ENCODE measurements around the gene KRT26. TPM values are rescaled to one million over a fixed set of nuclear protein-coding genes. Genes with fewer than 3 reads are reported as not detected.

The KRT26 gene
- total and polyA plus RNA-seq, 2 of the 8 experiments (the other 6 are each of a cell fraction or from before 2014, with no cell fraction given): not detected

DNA sequence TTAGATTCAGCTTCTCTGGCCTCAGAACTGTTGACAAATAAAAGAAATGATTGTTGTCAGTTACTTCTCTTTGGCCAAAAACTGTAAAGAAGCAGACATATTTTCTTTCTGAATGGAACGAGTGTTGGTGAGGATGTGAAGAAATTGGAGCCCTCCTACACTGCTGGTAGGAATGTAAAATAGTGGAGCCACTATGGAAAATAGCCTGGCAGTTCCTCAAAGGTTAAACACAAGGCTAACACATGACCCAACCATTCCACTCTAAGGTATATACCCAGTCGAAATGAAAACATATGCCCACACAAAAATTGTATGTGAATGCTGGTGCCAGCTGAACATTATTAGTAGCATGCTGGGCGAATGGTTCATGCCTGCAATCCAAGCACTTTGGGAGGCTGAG lies 54.2 kb downstream of the KRT26 start:
- no peak overlapping the region for H3K14ac ChIP-seq (ENCODE audit: insufficient read length)
- no peak overlapping the region for H3K9ac ChIP-seq (replicated peaks in 1 of 4; ENCODE audit: extremely low read depth in 1 of 4, low read depth in 3 of 4, low read length in 3 of 4)
- no peak overlapping the region for H2BK15ac ChIP-seq (ENCODE audit: low read length)
- no peaks in the 10 kb centered on the region for H3K79me2 ChIP-seq (ENCODE audit: control insufficient read depth in 1 of 2, insufficient read depth in 2 of 2, low read length in 2 of 2)
- H2AFZ ChIP-seq (ENCODE audit: low read length): no peak overlapping the region
- TF ChIP-seq, protein P1, sequence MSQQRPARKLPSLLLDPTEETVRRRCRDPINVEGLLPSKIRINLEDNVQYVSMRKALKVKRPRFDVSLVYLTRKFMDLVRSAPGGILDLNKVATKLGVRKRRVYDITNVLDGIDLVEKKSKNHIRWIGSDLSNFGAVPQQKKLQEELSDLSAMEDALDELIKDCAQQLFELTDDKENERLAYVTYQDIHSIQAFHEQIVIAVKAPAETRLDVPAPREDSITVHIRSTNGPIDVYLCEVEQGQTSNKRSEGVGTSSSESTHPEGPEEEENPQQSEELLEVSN (IDR thresholded peaks at IDR 0.05): no peak
- TF ChIP-seq CBX5 (IDR thresholded peaks at IDR 0.05; ENCODE audit: low read depth, low read length) (no peak), EGR1 (IDR thresholded peaks at IDR 0.05; ENCODE audit: borderline replicate concordance, low read depth, low read length) (no peak)
- H3K4ac ChIP-seq (replicated peaks; ENCODE audit: insufficient read length, low read depth, low read length): no peak overlapping the region
- H2BK12ac ChIP-seq (ENCODE audit: low read depth, low read length): no peak overlapping the region
- H4K8ac ChIP-seq (ENCODE audit: extremely low read depth, insufficient read depth, low read length): no peak overlapping the region
- H3K9me3 ChIP-seq (ENCODE audit: insufficient read depth in 2 of 2, low read depth in 1 of 2, low read length in 1 of 2): no peaks in the 10 kb centered on the region; a peak in 1 of 4 replicates
- no peaks in the 10 kb centered on the region for H3K4me1 ChIP-seq (replicated peaks in 1 of 4; ENCODE audit: control insufficient read depth in 3 of 4, insufficient read depth in 4 of 4, low read length in 3 of 4)
- CTCF ChIA-PET (ENCODE audit: partially characterized antibody): interaction anchor here (0.7 to 1.5 kb wide), 3 partner anchors 10 to 88 kb away, joined by 3 to 4 read pairs (median 3); no protein-coding TSS in a partner anchor
- no peak overlapping the region for H2BK20ac ChIP-seq (ENCODE audit: low read length)
- H3K79me1 ChIP-seq (ENCODE audit: low read depth, low read length): no peaks in the 10 kb centered on the region
- DNase-seq (ENCODE audit: low read depth in 1 of 2, low spot score in 2 of 2) (no peak), FAIRE-seq (no peak)
- H3K23me2 ChIP-seq (ENCODE audit: low read depth, low read length): no peaks in the 10 kb centered on the region
- no peaks in the 10 kb centered on the region for H3K36me3 ChIP-seq (ENCODE audit: control insufficient read depth in 2 of 4, insufficient read depth in 4 of 4, low read length in 3 of 4)
- H4K91ac ChIP-seq (replicated peaks; ENCODE audit: insufficient read length, low read length): no peak overlapping the region
- no peak overlapping the region for H4K5ac ChIP-seq (ENCODE audit: insufficient read length, low read depth, low read length)
- H2AK5ac ChIP-seq (ENCODE audit: low read depth, low read length): no peak overlapping the region
- H2BK5ac ChIP-seq (ENCODE audit: low read depth, low read length): no peak overlapping the region
- no peak overlapping the region for H3K56ac ChIP-seq (replicated peaks; ENCODE audit: insufficient read length, low read depth, low read length)
- H2BK120ac ChIP-seq (replicated peaks; ENCODE audit: low read depth, low read length): no peak overlapping the region
- no peak overlapping the region for H3K4me3 ChIP-seq (ENCODE audit: extremely low read depth in 1 of 4, insufficient read depth in 2 of 4, low read depth in 3 of 4, low read length in 4 of 4)
- H3K4me2 ChIP-seq (ENCODE audit: insufficient read depth in 1 of 2, low read depth in 2 of 2, low read length in 2 of 2): no peak overlapping the region
- POLR2A ChIA-PET (ENCODE audit: partially characterized antibody): no interaction called here
- 83% methylated on average over 3 of the region's 3 CpGs; no CpG with 5 or more reads in 1 of the 2 experiments for WGBS, 2 experiments (ENCODE audit: extremely low coverage in 1 of 2, insufficient coverage in 1 of 2, insufficient read length in 1 of 2, insufficient replicate concordance in 2 of 2, low coverage in 1 of 2, low lambda C conversion rate in 2 of 2, missing lambda C conversion rate in 1 of 2)
- no peak overlapping the region for H3K23ac ChIP-seq (ENCODE audit: insufficient read length)
- H3K18ac ChIP-seq (ENCODE audit: extremely low read depth, low read length): no peak overlapping the region
- H3K27ac ChIP-seq (ENCODE audit: low read depth, low read length): no peak overlapping the region
- H4K20me1 ChIP-seq (replicated peaks in 1 of 2; ENCODE audit: control insufficient read depth in 1 of 2, insufficient read depth in 2 of 2, low read length in 2 of 2): no peaks in the 10 kb centered on the region
- no peaks in the 10 kb centered on the region for H3K27me3 ChIP-seq (replicated peaks in 1 of 4; ENCODE audit: control insufficient read depth in 3 of 4, extremely low read depth in 1 of 4, insufficient read depth in 3 of 4, low read length in 3 of 4)

Other genes starting within 250 kb of the KRT26 start
- gene CCR7, start 206.7 kb downstream of the KRT26 start, total RNA-seq (2021; fragmentation: NEBNext Ultra II Directional; extraction: Animal tissue kit (Norgen Biotek cat#: 25700)): 0.17 TPM in 1 of 2 replicates, not detected in the other
- 0.12 and 0.28 TPM in 2 replicates for gene CCR7, start 206.7 kb downstream of the KRT26 start, polyA plus RNA-seq (2011; rRNA removed)
- 131 and 142 TPM in 2 replicates for gene SMARCE1, start 124.4 kb downstream of the KRT26 start, total RNA-seq (2021; fragmentation: NEBNext Ultra II Directional; extraction: Animal tissue kit (Norgen Biotek cat#: 25700))
- 20.2 and 30.7 TPM in 2 replicates for gene SMARCE1, start 124.4 kb downstream of the KRT26 start, polyA plus RNA-seq (2011; rRNA removed)
- 0.61 and 0.75 TPM in 2 replicates for gene KRT222, start 107.0 kb downstream of the KRT26 start, total RNA-seq (2021; fragmentation: NEBNext Ultra II Directional; extraction: Animal tissue kit (Norgen Biotek cat#: 25700))
- 0.08 and 0.09 TPM in 2 replicates for gene KRT222, start 107.0 kb downstream of the KRT26 start, polyA plus RNA-seq (2011; rRNA removed)
- not detected in 2 replicates for gene KRT24, start 68.4 kb downstream of the KRT26 start, total RNA-seq (2021; fragmentation: NEBNext Ultra II Directional; extraction: Animal tissue kit (Norgen Biotek cat#: 25700))
- gene KRT24, start 68.4 kb downstream of the KRT26 start, polyA plus RNA-seq (2011; rRNA removed): not detected in 2 replicates
- not detected in 2 replicates for gene KRT25, start 16.9 kb downstream of the KRT26 start, total RNA-seq (2021; fragmentation: NEBNext Ultra II Directional; extraction: Animal tissue kit (Norgen Biotek cat#: 25700))
- not detected in 2 replicates for gene KRT25, start 16.9 kb downstream of the KRT26 start, polyA plus RNA-seq (2011; rRNA removed)
- gene KRT27, start 10.3 kb upstream of the KRT26 start, total RNA-seq (2021; fragmentation: NEBNext Ultra II Directional; extraction: Animal tissue kit (Norgen Biotek cat#: 25700)): not detected in 2 replicates
- gene KRT27, start 10.3 kb upstream of the KRT26 start, polyA plus RNA-seq (2011; rRNA removed): not detected in 2 replicates
- not detected in 2 replicates for gene KRT28, start 27.8 kb upstream of the KRT26 start, total RNA-seq (2021; fragmentation: NEBNext Ultra II Directional; extraction: Animal tissue kit (Norgen Biotek cat#: 25700))
- not detected in 2 replicates for gene KRT28, start 27.8 kb upstream of the KRT26 start, polyA plus RNA-seq (2011; rRNA removed)
- gene KRT10, start 50.4 kb upstream of the KRT26 start, total RNA-seq (2021; fragmentation: NEBNext Ultra II Directional; extraction: Animal tissue kit (Norgen Biotek cat#: 25700)): 31.3 and 39.4 TPM in 2 replicates
- 2.4 and 3.5 TPM in 2 replicates for gene KRT10, start 50.4 kb upstream of the KRT26 start, polyA plus RNA-seq (2011; rRNA removed)
- not detected in 2 replicates for gene KRT12, start 95.0 kb upstream of the KRT26 start, total RNA-seq (2021; fragmentation: NEBNext Ultra II Directional; extraction: Animal tissue kit (Norgen Biotek cat#: 25700))
- 0.03 TPM in 1 of 2 replicates, not detected in the other for gene KRT12, start 95.0 kb upstream of the KRT26 start, polyA plus RNA-seq (2011; rRNA removed)
- not detected in 2 replicates for gene KRT20, start 113.0 kb upstream of the KRT26 start, total RNA-seq (2021; fragmentation: NEBNext Ultra II Directional; extraction: Animal tissue kit (Norgen Biotek cat#: 25700))
- gene KRT20, start 113.0 kb upstream of the KRT26 start, polyA plus RNA-seq (2011; rRNA removed): not detected in 2 replicates
- not detected in 2 replicates for gene KRT23, start 165.4 kb upstream of the KRT26 start, total RNA-seq (2021; fragmentation: NEBNext Ultra II Directional; extraction: Animal tissue kit (Norgen Biotek cat#: 25700))
- gene KRT23, start 165.4 kb upstream of the KRT26 start, polyA plus RNA-seq (2011; rRNA removed): not detected in 2 replicates
- gene KRT39, start 194.7 kb upstream of the KRT26 start, total RNA-seq (2021; fragmentation: NEBNext Ultra II Directional; extraction: Animal tissue kit (Norgen Biotek cat#: 25700)): not detected in 2 replicates
- not detected in 2 replicates for gene KRT39, start 194.7 kb upstream of the KRT26 start, polyA plus RNA-seq (2011; rRNA removed)
- not detected in 2 replicates for gene KRT40, start 212.1 kb upstream of the KRT26 start, total RNA-seq (2021; fragmentation: NEBNext Ultra II Directional; extraction: Animal tissue kit (Norgen Biotek cat#: 25700))
- not detected in 2 replicates for gene KRT40, start 212.1 kb upstream of the KRT26 start, polyA plus RNA-seq (2011; rRNA removed)
- not detected in 2 replicates for gene KRTAP3-3, start 222.0 kb upstream of the KRT26 start, total RNA-seq (2021; fragmentation: NEBNext Ultra II Directional; extraction: Animal tissue kit (Norgen Biotek cat#: 25700))
- gene KRTAP3-3, start 222.0 kb upstream of the KRT26 start, polyA plus RNA-seq (2011; rRNA removed): not detected in 2 replicates
- gene KRTAP3-2, start 227.7 kb upstream of the KRT26 start, total RNA-seq (2021; fragmentation: NEBNext Ultra II Directional; extraction: Animal tissue kit (Norgen Biotek cat#: 25700)): not detected in 2 replicates
- not detected in 2 replicates for gene KRTAP3-2, start 227.7 kb upstream of the KRT26 start, polyA plus RNA-seq (2011; rRNA removed)
- not detected in 2 replicates for gene KRTAP3-1, start 236.9 kb upstream of the KRT26 start, total RNA-seq (2021; fragmentation: NEBNext Ultra II Directional; extraction: Animal tissue kit (Norgen Biotek cat#: 25700))
- not detected in 2 replicates for gene KRTAP3-1, start 236.9 kb upstream of the KRT26 start, polyA plus RNA-seq (2011; rRNA removed)